OCI-LY1 (cell line): Measurements from ENCODE around the gene LONRF2.

ENCODE experiments used
- EZH2 ChIP-seq: fragments of 200-600 bp; sonication (generic), shearing (Covaris generic); IDR thresholded peaks from 2 replicates; pipeline ENCODE4 v1.8.0; 2017; ENCODE audit warnings: borderline replicate concordance, mixed run types, mild to moderate bottlenecking, antibody characterized with exemption, low read length, moderate library complexity, mixed read lengths
- TF ChIP-seq, protein P1 (sequence below): fragments of 200-600 bp; sonication (generic), shearing (Covaris generic); IDR thresholded peaks from 2 replicates; pipeline ENCODE4 v1.5.1; 2017; ENCODE audit warnings: mild to moderate bottlenecking, antibody characterized with exemption, low read length, moderate library complexity, mixed read lengths

DNA sequence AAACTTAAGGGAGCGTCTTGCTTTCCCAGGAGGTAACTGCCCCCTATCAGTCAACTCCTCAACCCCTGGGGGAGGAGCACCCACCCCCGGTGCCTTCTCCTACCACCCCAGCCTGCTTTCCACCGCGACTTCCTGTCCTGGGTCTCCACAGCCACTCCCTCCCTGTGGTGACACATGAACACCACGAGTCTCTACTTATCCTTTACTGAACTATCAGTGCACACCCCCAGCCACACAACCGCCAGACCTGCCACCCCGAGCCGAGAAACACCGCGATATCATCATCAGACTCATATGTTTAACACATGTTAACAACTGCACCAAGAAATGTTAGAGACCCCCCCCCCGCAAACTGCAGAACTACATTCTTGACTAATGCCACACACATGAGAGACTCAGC is 43.3 kb downstream of the LONRF2 start:
- no peak for TF ChIP-seq EZH2
- TF ChIP-seq, protein P1, sequence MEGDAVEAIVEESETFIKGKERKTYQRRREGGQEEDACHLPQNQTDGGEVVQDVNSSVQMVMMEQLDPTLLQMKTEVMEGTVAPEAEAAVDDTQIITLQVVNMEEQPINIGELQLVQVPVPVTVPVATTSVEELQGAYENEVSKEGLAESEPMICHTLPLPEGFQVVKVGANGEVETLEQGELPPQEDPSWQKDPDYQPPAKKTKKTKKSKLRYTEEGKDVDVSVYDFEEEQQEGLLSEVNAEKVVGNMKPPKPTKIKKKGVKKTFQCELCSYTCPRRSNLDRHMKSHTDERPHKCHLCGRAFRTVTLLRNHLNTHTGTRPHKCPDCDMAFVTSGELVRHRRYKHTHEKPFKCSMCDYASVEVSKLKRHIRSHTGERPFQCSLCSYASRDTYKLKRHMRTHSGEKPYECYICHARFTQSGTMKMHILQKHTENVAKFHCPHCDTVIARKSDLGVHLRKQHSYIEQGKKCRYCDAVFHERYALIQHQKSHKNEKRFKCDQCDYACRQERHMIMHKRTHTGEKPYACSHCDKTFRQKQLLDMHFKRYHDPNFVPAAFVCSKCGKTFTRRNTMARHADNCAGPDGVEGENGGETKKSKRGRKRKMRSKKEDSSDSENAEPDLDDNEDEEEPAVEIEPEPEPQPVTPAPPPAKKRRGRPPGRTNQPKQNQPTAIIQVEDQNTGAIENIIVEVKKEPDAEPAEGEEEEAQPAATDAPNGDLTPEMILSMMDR = no peak
